CD4-positive, alpha-beta T cell (primary cell): ENCODE data around the gene CDK14. TPM values are rescaled to one million over a fixed set of nuclear protein-coding genes. Genes with fewer than 3 reads are reported as not detected.

Source experiments
- ATAC-seq: fragments of 200-7000 bp; cut with Tn5 transposase; one replicate; pipeline ENCODE4 v1.10.0; 2022; ENCODE audit warnings: mild to moderate bottlenecking; ENCODE audit not compliant: poor library complexity
- CTCF ChIA-PET: fragments of 350-600 bp; sonication (Branson Sonifier 250); formaldehyde crosslinking; loops from one replicate; lab custom pipeline; 2021; ENCODE audit warnings: antibody characterized with exemption, inconsistent platforms; lab: Charles Lee
- POLR2A ChIA-PET: fragments of 350-600 bp; sonication (Branson Sonifier 250); formaldehyde crosslinking; loops from one replicate; lab custom pipeline; 2021; ENCODE audit warnings: antibody characterized with exemption, inconsistent platforms; lab: Charles Lee
- DNase-seq, 14 experiments: peaks; one replicate each; pipeline ENCODE4 v3.0.0-alpha.2; 2013 to 2020; ENCODE audit warnings: mixed read lengths in 2 of 14
- H3K27ac ChIP-seq, 2 donors: one replicate each; pipeline versions ENCODE4 v1.5.1 to v1.7.0; 2013; ENCODE audit warnings: low read length in 2 of 2, low read depth in 1 of 2, mild to moderate bottlenecking in 1 of 2
- H3K27me3 ChIP-seq, 2 experiments: 1 replicate in 1 of 2; 2 replicates in 1 of 2; pipeline versions ENCODE4 v1.6.1 to v1.7.0; 2013; ENCODE audit warnings: low read length in 2 of 2, control low read depth in 1 of 2, mild to moderate bottlenecking in 1 of 2, moderate library complexity in 1 of 2; ENCODE audit not compliant: insufficient read depth in 2 of 2, control insufficient read depth in 1 of 2
- H3K36me3 ChIP-seq: one replicate; pipeline ENCODE4 v1.6.1; 2013; ENCODE audit warnings: low read length, control low read depth; ENCODE audit not compliant: insufficient read depth
- H3K4me1 ChIP-seq: one replicate; pipeline ENCODE4 v1.6.1; 2013; ENCODE audit warnings: low read length, control low read depth; ENCODE audit not compliant: insufficient read depth
- H3K4me3 ChIP-seq: one replicate; pipeline ENCODE4 v1.5.1; 2013; ENCODE audit warnings: mild to moderate bottlenecking, low read length, moderate library complexity
- H3K9me3 ChIP-seq, 2 experiments: 1 replicate in 1 of 2; 2 replicates in 1 of 2; pipeline versions ENCODE4 v1.6.1 to v1.7.0; 2013; ENCODE audit warnings: low read length in 2 of 2, mild to moderate bottlenecking in 2 of 2, control low read depth in 1 of 2, moderate library complexity in 1 of 2; ENCODE audit not compliant: control insufficient read depth in 1 of 2, insufficient read depth in 1 of 2
- H3K27ac Mint-ChIP-seq: one replicate; pipeline ENCODE4 v1.8.0; 2020; ENCODE audit warnings: mixed read lengths
- H3K27me3 Mint-ChIP-seq: one replicate; pipeline ENCODE4 v1.8.0; 2021; ENCODE audit warnings: mixed read lengths
- H3K36me3 Mint-ChIP-seq: one replicate; pipeline ENCODE4 v1.8.0; 2021; ENCODE audit warnings: low read depth, mixed read lengths
- H3K4me1 Mint-ChIP-seq: one replicate; pipeline ENCODE4 v1.8.0; 2021; ENCODE audit warnings: low read depth, mixed read lengths
- H3K4me3 Mint-ChIP-seq: one replicate; pipeline ENCODE4 v1.8.0; 2020; ENCODE audit warnings: mild to moderate bottlenecking, mixed read lengths
- H3K9me3 Mint-ChIP-seq: one replicate; pipeline ENCODE4 v1.8.0; 2020; ENCODE audit warnings: mixed read lengths
- CTCF ChIP-seq: fragments of 200-600 bp; IDR thresholded peaks from one replicate; pipeline ENCODE4 v1.8.0; 2022; ENCODE audit warnings: antibody characterized with exemption, mild to moderate bottlenecking
- intact Hi-C, 2 experiments: fragments of 100-400 bp; cut with DNase I in 1 of 2; cut with micrococcal nuclease in 1 of 2; formaldehyde crosslinking; loops; one replicate each; pipeline versions ENCODE4 v1.15.1 to v1.9.0; 2023 to 2025; cut with DNase I, micrococcal nuclease
- total RNA-seq, 174 experiments: library from RNA in 2 of 174; stranded (reverse) in 2 of 174; gene quantifications; one replicate each; pipeline ENCODE4 v1.2.3 and lab custom pipeline; 2021 to 2026

The CDK14 gene
- total RNA-seq, 2 experiments from 2014 or later = 0.45 to 0.47 TPM

GRCh38 chr7:90846192-90846591 is 250.1 kb downstream of the CDK14 start:
- Mint-ChIP-seq H3K27me3 (no peaks in the 10 kb centered on the region), H3K27ac (no peak overlapping the region), H3K36me3 (no peaks in the 10 kb centered on the region), H3K9me3 (peaks cover 3% of the 10 kb centered on the region), H3K4me3 (no peak overlapping the region), H3K4me1 (no peaks in the 10 kb centered on the region)
- ChIA-PET CTCF (no interaction called here), POLR2A (no interaction called here)
- Histone ChIP-seq H3K27ac (no peak overlapping the region), H3K27me3 (no peaks in the 10 kb centered on the region), H3K4me3 (no peak overlapping the region), H3K4me1 (no peaks in the 10 kb centered on the region), H3K36me3 (no peaks in the 10 kb centered on the region), H3K9me3 (peaks cover 0 to 4% of the 10 kb centered on the region in 2 experiments)
- no peak for ATAC-seq
- TF ChIP-seq CTCF = no peak
- intact Hi-C loops = no loop called here
- DNase-seq = no peak

- Histone ChIP-seq H3K4me1 (no peaks in the 10 kb centered on the region), H3K27ac (no peak overlapping the region), H3K36me3 (no peaks in the 10 kb centered on the region), H3K4me3 (no peak overlapping the region), H3K27me3 (no peaks in the 10 kb centered on the region), H3K9me3 (peaks cover 0 to 4% of the 10 kb centered on the region in 2 experiments)
- no peak for ATAC-seq
- TF ChIP-seq CTCF = no peak
- H3K4me1 Mint-ChIP-seq = no peaks in the 10 kb centered on the region
- ChIA-PET POLR2A (no interaction called here), CTCF (no interaction called here)
- intact Hi-C loops = no loop called here
- H3K9me3 Mint-ChIP-seq = peaks cover 3% of the 10 kb centered on the region
- DNase-seq = no peak
- H3K4me3 Mint-ChIP-seq = no peak overlapping the region
- H3K27ac Mint-ChIP-seq = no peak overlapping the region
- H3K36me3 Mint-ChIP-seq = no peaks in the 10 kb centered on the region
- no peaks in the 10 kb centered on the region for H3K27me3 Mint-ChIP-seq
Observed at GRCh38 chr7:90850066-90850465, 253.9 kb downstream of the CDK14 start.

- ATAC-seq (no peak), DNase-seq (no peak)
- POLR2A ChIA-PET = no interaction called here
- no peak overlapping the region for H3K4me3 Mint-ChIP-seq
- Histone ChIP-seq H3K9me3 (peaks cover 0 to 4% of the 10 kb centered on the region in 2 experiments), H3K4me3 (no peak overlapping the region), H3K27me3 (no peaks in the 10 kb centered on the region), H3K36me3 (no peaks in the 10 kb centered on the region), H3K4me1 (no peaks in the 10 kb centered on the region), H3K27ac (no peak overlapping the region)
- H3K36me3 Mint-ChIP-seq = no peaks in the 10 kb centered on the region
- H3K9me3 Mint-ChIP-seq = peaks cover 3% of the 10 kb centered on the region
- TF ChIP-seq CTCF = no peak
- H3K27me3 Mint-ChIP-seq = no peaks in the 10 kb centered on the region
- intact Hi-C loops = no loop called here
- no peak overlapping the region for H3K27ac Mint-ChIP-seq
- CTCF ChIA-PET = no interaction called here
- no peaks in the 10 kb centered on the region for H3K4me1 Mint-ChIP-seq
Observed at GRCh38 chr7:90850471-90850870, 254.3 kb downstream of the CDK14 start.
